H9 (cell line): ENCODE results near the gene COL23A1. TPM values are rescaled to one million over a fixed set of nuclear protein-coding genes. Genes with fewer than 3 reads are reported as not detected.
A peak's percentile ranks its signal among the peaks of the same experiment; 100 is the strongest.

Source experiments
- DNase-seq: peaks from one replicate; pipeline ENCODE4 v3.0.0-alpha.2; 2017
- H2AFZ ChIP-seq: one replicate; pipeline ENCODE4 v1.6.1; 2013; ENCODE audit warnings: mild to moderate bottlenecking, low read length, control low read depth, moderate library complexity
- H2AK5ac ChIP-seq: 2 replicates; pipeline ENCODE4 v1.6.1; 2013; ENCODE audit warnings: low read length, control low read depth, mixed read lengths; ENCODE audit not compliant: insufficient read length
- H2BK120ac ChIP-seq: one replicate; pipeline ENCODE4 v1.6.1; 2013; ENCODE audit warnings: low read depth, mild to moderate bottlenecking, low read length, control low read depth, inconsistent platforms; ENCODE audit not compliant: poor library complexity, severe bottlenecking
- H2BK12ac ChIP-seq: 2 replicates; pipeline ENCODE4 v1.6.1; 2013; ENCODE audit warnings: low read length, control low read depth, mixed read lengths, low read depth; ENCODE audit not compliant: insufficient read length
- H2BK15ac ChIP-seq: 2 replicates; pipeline ENCODE4 v1.6.1; 2013; ENCODE audit warnings: low read depth, low read length, control low read depth
- H2BK20ac ChIP-seq: one replicate; pipeline ENCODE4 v1.6.1; 2013; ENCODE audit warnings: low read depth, mild to moderate bottlenecking, low read length, control low read depth, inconsistent platforms; ENCODE audit not compliant: poor library complexity, severe bottlenecking
- H2BK5ac ChIP-seq: 2 replicates; pipeline ENCODE4 v1.6.1; 2013; ENCODE audit warnings: low read length, control low read depth, mixed read lengths; ENCODE audit not compliant: insufficient read length
- H3K14ac ChIP-seq: 2 replicates; pipeline ENCODE4 v1.6.1; 2013; ENCODE audit warnings: low read length, control low read depth; ENCODE audit not compliant: insufficient read depth
- H3K18ac ChIP-seq: 2 replicates; pipeline ENCODE4 v1.6.1; 2013; ENCODE audit warnings: low read depth, mild to moderate bottlenecking, mixed read lengths, low read length, control low read depth; ENCODE audit not compliant: insufficient read length
- H3K23ac ChIP-seq: 2 replicates; pipeline ENCODE4 v1.6.1; 2013; ENCODE audit warnings: low read length, control low read depth, mixed read lengths, low read depth; ENCODE audit not compliant: insufficient read length
- H3K23me2 ChIP-seq: 2 replicates; pipeline ENCODE4 v1.6.1; 2013; ENCODE audit warnings: low read depth, mild to moderate bottlenecking, mixed read lengths, low read length, control low read depth; ENCODE audit not compliant: insufficient read length, poor library complexity, severe bottlenecking
- H3K27ac ChIP-seq: 2 replicates; pipeline ENCODE4 v1.5.1; 2013; ENCODE audit warnings: low read length, control low read depth, mixed read lengths, low read depth; ENCODE audit not compliant: insufficient read length
- H3K27me3 ChIP-seq: 2 replicates; pipeline ENCODE4 v1.6.1; 2013; ENCODE audit warnings: low read length, control low read depth, inconsistent platforms; ENCODE audit not compliant: insufficient read depth
- H3K4ac ChIP-seq: 2 replicates; pipeline ENCODE4 v1.6.1; 2013; ENCODE audit warnings: low read depth, mild to moderate bottlenecking, control low read depth, inconsistent platforms, low read length, moderate library complexity
- H3K4me1 ChIP-seq: 2 replicates; pipeline ENCODE4 v1.6.1; 2013; ENCODE audit warnings: low read length, control low read depth, inconsistent platforms; ENCODE audit not compliant: insufficient read depth
- H3K4me2 ChIP-seq: 2 replicates; pipeline ENCODE4 v1.6.1; 2013; ENCODE audit warnings: low read length, control low read depth, mixed read lengths; ENCODE audit not compliant: insufficient read length, insufficient read depth
- H3K56ac ChIP-seq: 2 replicates; pipeline ENCODE4 v1.6.1; 2013; ENCODE audit warnings: low read depth, mild to moderate bottlenecking, mixed read lengths, low read length, control low read depth; ENCODE audit not compliant: insufficient read length
- H3K79me1 ChIP-seq: 2 replicates; pipeline ENCODE4 v1.6.1; 2013; ENCODE audit warnings: low read depth, mild to moderate bottlenecking, moderate library complexity, low read length, control low read depth, inconsistent platforms; ENCODE audit not compliant: insufficient read depth, poor library complexity, severe bottlenecking
- H3K79me2 ChIP-seq: 2 replicates; pipeline ENCODE4 v1.6.1; 2013; ENCODE audit warnings: low read length, control low read depth, inconsistent platforms; ENCODE audit not compliant: insufficient read depth
- H3K9ac ChIP-seq: 2 replicates; pipeline ENCODE4 v1.6.1; 2013; ENCODE audit warnings: low read length, control low read depth, mixed read lengths; ENCODE audit not compliant: insufficient read length; ENCODE audit errors: extremely low read depth
- H3K9me3 ChIP-seq: one replicate; pipeline ENCODE4 v1.6.1; 2013; ENCODE audit warnings: low read depth, low read length, inconsistent platforms; ENCODE audit not compliant: control insufficient read depth
- H3T11ph ChIP-seq: one replicate; pipeline ENCODE4 v1.6.1; 2013; ENCODE audit warnings: mild to moderate bottlenecking, low read length, control low read depth, inconsistent platforms
- H4K20me1 ChIP-seq: one replicate; pipeline ENCODE4 v1.6.1; 2013; ENCODE audit not compliant: control insufficient read depth, insufficient read length, insufficient read depth
- H4K5ac ChIP-seq: 2 replicates; pipeline ENCODE4 v1.6.1; 2013; ENCODE audit warnings: low read depth, mild to moderate bottlenecking, mixed read lengths, low read length, control low read depth; ENCODE audit not compliant: insufficient read length
- H4K8ac ChIP-seq: replicated peaks from 2 replicates; pipeline ENCODE4 v1.6.1; 2013; ENCODE audit warnings: low read length, control low read depth, mixed read lengths, low read depth; ENCODE audit not compliant: insufficient read length
- H4K91ac ChIP-seq: 2 replicates; pipeline ENCODE4 v1.6.1; 2013; ENCODE audit warnings: low read depth, mild to moderate bottlenecking, moderate library complexity, mixed read lengths, low read length, control low read depth; ENCODE audit not compliant: insufficient read length
- H3K27ac Mint-ChIP-seq, 3 experiments: 2 replicates in 2 of 3; 3 replicates in 1 of 3; pipeline ENCODE4 v1.8.0; 2020 to 2021; ENCODE audit warnings: mixed read lengths in 3 of 3, mild to moderate bottlenecking in 1 of 3, moderate library complexity in 1 of 3
- H3K27me3 Mint-ChIP-seq: 2 replicates; pipeline ENCODE4 v1.8.0; 2021; ENCODE audit warnings: low read depth, mild to moderate bottlenecking, moderate library complexity, mixed read lengths
- H3K36me3 Mint-ChIP-seq, 3 experiments: 2 replicates in 2 of 3; 3 replicates in 1 of 3; pipeline ENCODE4 v1.8.0; 2020 to 2021; ENCODE audit warnings: low read depth in 3 of 3, mixed read lengths in 3 of 3; ENCODE audit not compliant: insufficient read depth in 1 of 3
- H3K4me1 Mint-ChIP-seq, 2 experiments: 2 replicates each; pipeline ENCODE4 v1.8.0; 2020; ENCODE audit warnings: mixed read lengths in 2 of 2
- H3K4me3 Mint-ChIP-seq, 2 experiments: 2 replicates in 1 of 2; 3 replicates in 1 of 2; pipeline ENCODE4 v1.8.0; 2020 to 2021; ENCODE audit warnings: mild to moderate bottlenecking in 2 of 2, mixed read lengths in 2 of 2, moderate library complexity in 1 of 2
- H3K9me3 Mint-ChIP-seq, 2 experiments: 2 replicates in 1 of 2; 3 replicates in 1 of 2; pipeline ENCODE4 v1.8.0; 2020; ENCODE audit warnings: mild to moderate bottlenecking in 2 of 2, mixed read lengths in 2 of 2, moderate library complexity in 1 of 2
- WGBS: extraction: QIAGEN DNeasy Blood & Tissue Kit; methylation state at CpG from one replicate; pipeline ENCODE4 v1.1.7; 2013; ENCODE audit warnings: missing lambda C conversion rate, low lambda C conversion rate, mixed read lengths; ENCODE audit not compliant: insufficient read length; ENCODE audit errors: extremely low coverage; 5-methylcytosine and 5-hydroxymethylcytosine counted together
- total RNA-seq: library from RNA; stranded (reverse); gene quantifications from 2 replicates; pipeline ENCODE4 v1.2.1, GENCODE V29; 2021
- TF ChIP-seq, protein P1 (sequence below): fragments of 200-600 bp; sonication (generic); conservative IDR thresholded peaks from 3 replicates; pipeline ENCODE4 v1.8.0; 2021; ENCODE audit warnings: antibody characterized with exemption, mild to moderate bottlenecking

Gene COL23A1
- total RNA-seq, 1 experiment from 2014 or later: 2.6 TPM

DNA sequence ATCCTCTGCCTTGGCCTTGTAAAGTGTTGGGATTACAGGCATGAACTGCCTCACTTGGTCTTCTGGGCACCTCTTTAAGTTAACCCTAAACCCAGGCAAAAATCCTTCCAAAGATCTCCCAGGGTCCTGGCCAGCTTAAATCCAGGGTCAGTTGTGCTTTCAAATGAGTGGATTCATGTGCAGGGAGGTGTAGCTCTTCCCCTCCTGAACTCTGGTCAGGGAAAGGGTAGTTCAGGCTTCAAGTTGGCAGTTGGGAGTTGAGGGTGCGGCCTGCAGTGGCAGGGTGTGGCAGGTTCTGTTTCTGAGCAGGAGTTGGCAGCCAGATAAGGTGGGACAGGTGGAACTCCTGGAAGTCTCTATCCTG lies 382.3 kb downstream of the COL23A1 start:
- H3K27me3 Mint-ChIP-seq: peaks cover 12% of the 10 kb centered on the region; the same call in 1 of the 2 replicates

More for the DNA sequence above, 382.3 kb downstream of the COL23A1 start:
- Histone ChIP-seq H3K23me2 (peaks cover 10% of the 10 kb centered on the region), H4K20me1 (no peaks in the 10 kb centered on the region), H2BK12ac (no peak overlapping the region), H3K79me1 (peaks cover 9% of the 10 kb centered on the region), H4K91ac (no peak overlapping the region), H3K9ac (no peak overlapping the region), H3K18ac (no peak overlapping the region), H3K4ac (no peak overlapping the region), H3K14ac (no peak overlapping the region), H4K8ac (no peak overlapping the region), H3K4me1 (no peaks in the 10 kb centered on the region; the same call in 1 of the 2 replicates), H3K4me2 (peak overlapping the region; percentile 19), H3K27ac (no peak overlapping the region), H3K9me3 (no peaks in the 10 kb centered on the region), H3K27me3 (no peaks in the 10 kb centered on the region), H3T11ph (no peak overlapping the region), H2AK5ac (no peak overlapping the region), H2BK120ac (no peak overlapping the region), H2AFZ (no peak overlapping the region), H3K79me2 (peaks cover 23% of the 10 kb centered on the region), H2BK20ac (no peak overlapping the region), H4K5ac (no peak overlapping the region), H3K56ac (no peak overlapping the region), H3K23ac (no peak overlapping the region), H2BK15ac (no peak overlapping the region), H2BK5ac (no peak overlapping the region)
- H3K4me3 Mint-ChIP-seq: peak overlapping the region; percentile 28 to 75
- DNase-seq: no peak
- peaks cover 14 to 34% of the 10 kb centered on the region in 2 experiments for H3K4me1 Mint-ChIP-seq
- WGBS: no CpG with 5 or more reads among the region's 1 CpG
- TF ChIP-seq, protein P1, sequence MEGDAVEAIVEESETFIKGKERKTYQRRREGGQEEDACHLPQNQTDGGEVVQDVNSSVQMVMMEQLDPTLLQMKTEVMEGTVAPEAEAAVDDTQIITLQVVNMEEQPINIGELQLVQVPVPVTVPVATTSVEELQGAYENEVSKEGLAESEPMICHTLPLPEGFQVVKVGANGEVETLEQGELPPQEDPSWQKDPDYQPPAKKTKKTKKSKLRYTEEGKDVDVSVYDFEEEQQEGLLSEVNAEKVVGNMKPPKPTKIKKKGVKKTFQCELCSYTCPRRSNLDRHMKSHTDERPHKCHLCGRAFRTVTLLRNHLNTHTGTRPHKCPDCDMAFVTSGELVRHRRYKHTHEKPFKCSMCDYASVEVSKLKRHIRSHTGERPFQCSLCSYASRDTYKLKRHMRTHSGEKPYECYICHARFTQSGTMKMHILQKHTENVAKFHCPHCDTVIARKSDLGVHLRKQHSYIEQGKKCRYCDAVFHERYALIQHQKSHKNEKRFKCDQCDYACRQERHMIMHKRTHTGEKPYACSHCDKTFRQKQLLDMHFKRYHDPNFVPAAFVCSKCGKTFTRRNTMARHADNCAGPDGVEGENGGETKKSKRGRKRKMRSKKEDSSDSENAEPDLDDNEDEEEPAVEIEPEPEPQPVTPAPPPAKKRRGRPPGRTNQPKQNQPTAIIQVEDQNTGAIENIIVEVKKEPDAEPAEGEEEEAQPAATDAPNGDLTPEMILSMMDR: no peak
- peaks cover 59 to 79% (median 75%) of the 10 kb centered on the region in 3 experiments for H3K36me3 Mint-ChIP-seq
- peaks cover 2% of the 10 kb centered on the region in 2 experiments; a peak in 3 of 5 replicates for H3K9me3 Mint-ChIP-seq
- H3K27ac Mint-ChIP-seq: peak overlapping the region; percentile 46 to 91 (median 79); a peak in 5 of 7 replicates
